Measurements from ENCODE around the gene SERPINE1.

DNA sequence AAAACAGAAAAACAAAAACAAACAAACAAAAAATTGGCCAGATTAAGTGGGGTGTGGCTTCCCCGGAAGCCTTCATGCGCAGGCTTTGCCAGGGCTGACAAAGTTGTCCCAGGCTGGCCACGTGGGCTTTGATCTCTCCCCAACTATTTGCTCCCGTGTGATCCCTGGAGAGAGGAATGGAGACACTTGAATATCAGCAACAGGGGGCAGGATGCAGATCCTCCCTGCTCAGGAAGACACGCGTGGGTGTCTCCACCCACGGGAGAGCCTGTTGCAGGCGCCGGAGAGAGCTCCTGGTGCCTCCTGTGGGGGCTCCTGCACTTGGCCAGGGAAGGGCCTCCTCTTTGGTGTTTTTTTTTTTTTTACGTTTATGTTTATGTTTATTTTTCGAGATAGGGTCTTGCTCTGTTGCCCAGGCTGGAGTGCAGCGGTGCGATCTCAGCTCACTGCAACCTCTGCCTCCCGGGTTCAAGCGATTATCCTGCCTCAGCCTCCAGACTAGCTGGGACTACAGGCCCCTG, 22.7 kb upstream of the SERPINE1 start:
- TF ChIP-seq, protein P1, sequence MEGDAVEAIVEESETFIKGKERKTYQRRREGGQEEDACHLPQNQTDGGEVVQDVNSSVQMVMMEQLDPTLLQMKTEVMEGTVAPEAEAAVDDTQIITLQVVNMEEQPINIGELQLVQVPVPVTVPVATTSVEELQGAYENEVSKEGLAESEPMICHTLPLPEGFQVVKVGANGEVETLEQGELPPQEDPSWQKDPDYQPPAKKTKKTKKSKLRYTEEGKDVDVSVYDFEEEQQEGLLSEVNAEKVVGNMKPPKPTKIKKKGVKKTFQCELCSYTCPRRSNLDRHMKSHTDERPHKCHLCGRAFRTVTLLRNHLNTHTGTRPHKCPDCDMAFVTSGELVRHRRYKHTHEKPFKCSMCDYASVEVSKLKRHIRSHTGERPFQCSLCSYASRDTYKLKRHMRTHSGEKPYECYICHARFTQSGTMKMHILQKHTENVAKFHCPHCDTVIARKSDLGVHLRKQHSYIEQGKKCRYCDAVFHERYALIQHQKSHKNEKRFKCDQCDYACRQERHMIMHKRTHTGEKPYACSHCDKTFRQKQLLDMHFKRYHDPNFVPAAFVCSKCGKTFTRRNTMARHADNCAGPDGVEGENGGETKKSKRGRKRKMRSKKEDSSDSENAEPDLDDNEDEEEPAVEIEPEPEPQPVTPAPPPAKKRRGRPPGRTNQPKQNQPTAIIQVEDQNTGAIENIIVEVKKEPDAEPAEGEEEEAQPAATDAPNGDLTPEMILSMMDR (IDR thresholded peaks at IDR 0.05) = no peak
- TF ChIP-seq POLR2A (IDR thresholded peaks at IDR 0.05) = no peak

All from esophagus squamous epithelium (tissue), 4 donors.